PC-9 (cell line): ENCODE data around the gene SLC6A20. TPM values are rescaled to one million over a fixed set of nuclear protein-coding genes. Genes with fewer than 3 reads are reported as not detected.

ENCODE experiments used
- BruUV-seq: library from RNA; stranded (reverse); fragments of 400-500 nt; replicated peaks from 2 replicates; lab custom pipeline; 2021; lab: Mats Ljungman, UMichigan
- CTCF ChIA-PET: fragments of 300-600 bp; sonication (Branson Sonifier 250); formaldehyde crosslinking; loops from one replicate; lab custom pipeline; 2022; ENCODE audit warnings: antibody characterized with exemption; lab: Charles Lee
- POLR2A ChIA-PET: fragments of 300-600 bp; sonication (Branson Sonifier 250); formaldehyde crosslinking; loops from one replicate; lab custom pipeline; 2022; ENCODE audit warnings: antibody characterized with exemption; ENCODE audit not compliant: unreplicated experiment; lab: Charles Lee
- DNase-seq, 2 experiments: peaks; one replicate each; pipeline versions ENCODE4 v3.0.0 to v3.0.0-alpha.2; 2015 to 2022; ENCODE audit warnings: mixed read lengths in 1 of 2
- H2AFZ ChIP-seq: fragments of 200-600 bp; sonication (generic); 2 replicates; pipeline ENCODE4 v1.8.1; 2017; ENCODE audit warnings: antibody characterized with exemption
- H3F3A ChIP-seq: fragments of 200-600 bp; sonication (generic); 2 replicates; pipeline ENCODE4 v1.8.1; 2017; ENCODE audit warnings: antibody characterized with exemption, mild to moderate bottlenecking, low read depth; ENCODE audit not compliant: insufficient read depth
- H3K27ac ChIP-seq: fragments of 200-600 bp; sonication (generic); 2 replicates; pipeline ENCODE4 v1.6.1; 2016; ENCODE audit warnings: mixed run types
- H3K27me3 ChIP-seq: fragments of 200-600 bp; sonication (generic); 2 replicates; pipeline ENCODE4 v1.6.1; 2016; ENCODE audit warnings: low read depth, mixed run types; ENCODE audit not compliant: insufficient read depth
- H3K36me3 ChIP-seq: fragments of 200-600 bp; sonication (generic); 2 replicates; pipeline ENCODE4 v1.6.1; 2016; ENCODE audit warnings: low read depth, mixed run types
- H3K4me1 ChIP-seq: fragments of 200-600 bp; sonication (generic); replicated peaks from 2 replicates; pipeline ENCODE4 v1.6.1; 2016; ENCODE audit warnings: mixed run types; ENCODE audit not compliant: insufficient read depth
- H3K4me2 ChIP-seq: fragments of 200-600 bp; sonication (generic); 2 replicates; pipeline ENCODE4 v1.6.1; 2017; ENCODE audit warnings: mixed run types
- H3K4me3 ChIP-seq: fragments of 200-600 bp; sonication (generic); 2 replicates; pipeline ENCODE4 v1.6.1; 2016; ENCODE audit warnings: mixed run types
- H3K79me2 ChIP-seq: fragments of 200-600 bp; sonication (generic); 2 replicates; pipeline ENCODE4 v1.6.1; 2017; ENCODE audit warnings: low read depth, mixed run types
- H3K9me2 ChIP-seq: fragments of 200-600 bp; sonication (generic); 2 replicates; pipeline ENCODE4 v1.8.1; 2017; ENCODE audit warnings: mild to moderate bottlenecking; ENCODE audit not compliant: insufficient read depth
- H3K9me3 ChIP-seq: fragments of 200-600 bp; sonication (generic); 2 replicates; pipeline ENCODE4 v1.8.1; 2016; ENCODE audit warnings: low read depth; ENCODE audit not compliant: insufficient read depth
- H4K20me1 ChIP-seq: fragments of 200-600 bp; sonication (generic); 2 replicates; pipeline ENCODE4 v1.8.1; 2017; ENCODE audit not compliant: insufficient read depth
- EZH2 ChIP-seq: fragments of 200-600 bp; sonication (generic); IDR thresholded peaks from 2 replicates; pipeline ENCODE4 v1.8.0; 2017; ENCODE audit warnings: antibody characterized with exemption, low read depth
- intact Hi-C: fragments of 100-400 bp; cut with micrococcal nuclease; formaldehyde crosslinking; loops from one replicate; pipeline ENCODE4 v1.10.0; 2022; ENCODE audit not compliant: unreplicated experiment
- total RNA-seq: library from RNA; stranded (reverse); gene quantifications from 2 replicates; pipeline ENCODE4 v1.2.3, GENCODE V29; 2021
- TF ChIP-seq, protein P1 (sequence below): fragments of 200-600 bp; sonication (generic); conservative IDR thresholded peaks from 2 replicates; pipeline ENCODE4 v1.6.1; 2017; ENCODE audit warnings: mixed run types, antibody characterized with exemption, mild to moderate bottlenecking, moderate library complexity

Gene SLC6A20
- total RNA-seq, 1 experiment from 2014 or later, result not detected

DNA sequence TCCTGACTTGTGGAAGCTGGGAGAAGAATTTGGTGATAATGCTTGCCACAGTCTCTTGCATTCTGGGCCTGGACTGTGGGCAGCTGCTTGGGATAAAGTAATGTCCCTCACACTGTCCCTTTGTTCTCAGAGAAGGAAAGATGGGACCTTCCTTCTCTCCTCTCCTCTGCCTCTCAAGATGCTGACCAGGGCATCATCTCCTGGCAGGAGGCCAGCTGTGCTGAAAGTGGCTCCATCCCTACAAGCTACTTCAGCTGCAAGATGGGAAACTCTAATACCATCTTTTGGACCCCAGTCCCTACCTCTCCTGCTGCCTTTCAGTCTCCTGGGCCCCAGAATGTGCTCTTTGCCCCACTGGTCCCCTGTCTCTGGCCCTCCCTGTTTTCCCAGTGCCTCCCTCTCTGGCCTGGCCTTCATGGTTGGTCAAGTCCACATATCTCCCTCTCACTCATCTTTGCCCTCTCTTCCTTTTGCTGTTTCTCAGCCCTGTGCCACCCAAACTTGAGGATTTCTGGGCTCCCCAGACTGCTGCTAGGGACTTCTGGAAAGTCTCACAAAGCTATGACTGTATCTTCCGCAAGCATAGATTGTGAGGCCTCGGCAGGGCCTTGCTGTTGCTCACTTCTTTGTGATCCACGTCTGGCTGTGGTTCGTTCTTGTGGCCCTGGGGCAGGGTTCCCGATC lies 7.1 kb upstream of the SLC6A20 start:
- H4K20me1 ChIP-seq, result no peaks in the 10 kb centered on the region
- no peaks in the 10 kb centered on the region for H3K9me2 ChIP-seq
- intact Hi-C loops, result no loop called here
- no peaks in the 10 kb centered on the region for H3F3A ChIP-seq
- CTCF ChIA-PET, result no interaction called here
- H3K79me2 ChIP-seq, result no peaks in the 10 kb centered on the region
- H3K36me3 ChIP-seq, result no peaks in the 10 kb centered on the region
- POLR2A ChIA-PET, result no interaction called here
- no peak for DNase-seq
- no peak for TF ChIP-seq EZH2
- TF ChIP-seq, protein P1, sequence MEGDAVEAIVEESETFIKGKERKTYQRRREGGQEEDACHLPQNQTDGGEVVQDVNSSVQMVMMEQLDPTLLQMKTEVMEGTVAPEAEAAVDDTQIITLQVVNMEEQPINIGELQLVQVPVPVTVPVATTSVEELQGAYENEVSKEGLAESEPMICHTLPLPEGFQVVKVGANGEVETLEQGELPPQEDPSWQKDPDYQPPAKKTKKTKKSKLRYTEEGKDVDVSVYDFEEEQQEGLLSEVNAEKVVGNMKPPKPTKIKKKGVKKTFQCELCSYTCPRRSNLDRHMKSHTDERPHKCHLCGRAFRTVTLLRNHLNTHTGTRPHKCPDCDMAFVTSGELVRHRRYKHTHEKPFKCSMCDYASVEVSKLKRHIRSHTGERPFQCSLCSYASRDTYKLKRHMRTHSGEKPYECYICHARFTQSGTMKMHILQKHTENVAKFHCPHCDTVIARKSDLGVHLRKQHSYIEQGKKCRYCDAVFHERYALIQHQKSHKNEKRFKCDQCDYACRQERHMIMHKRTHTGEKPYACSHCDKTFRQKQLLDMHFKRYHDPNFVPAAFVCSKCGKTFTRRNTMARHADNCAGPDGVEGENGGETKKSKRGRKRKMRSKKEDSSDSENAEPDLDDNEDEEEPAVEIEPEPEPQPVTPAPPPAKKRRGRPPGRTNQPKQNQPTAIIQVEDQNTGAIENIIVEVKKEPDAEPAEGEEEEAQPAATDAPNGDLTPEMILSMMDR, result no peak
- peaks cover 6% of the 10 kb centered on the region; the same call in 1 of the 2 replicates for H3K9me3 ChIP-seq
- H3K4me1 ChIP-seq, result no peaks in the 10 kb centered on the region
- no peak overlapping the region for H3K4me3 ChIP-seq
- no peak overlapping the region for H2AFZ ChIP-seq
- H3K27me3 ChIP-seq, result no peaks in the 10 kb centered on the region
- H3K27ac ChIP-seq, result no peak overlapping the region
- no TSS peak for BruUV-seq
- H3K4me2 ChIP-seq, result no peak overlapping the region

GRCh38 chr3:45802146-45802545 lies 5.8 kb upstream of the SLC6A20 start:
- Histone ChIP-seq H3K36me3 (no peaks in the 10 kb centered on the region), H3K4me1 (no peaks in the 10 kb centered on the region), H4K20me1 (no peaks in the 10 kb centered on the region), H3K27me3 (no peaks in the 10 kb centered on the region), H3K79me2 (no peaks in the 10 kb centered on the region), H3F3A (no peaks in the 10 kb centered on the region), H3K4me3 (no peak overlapping the region), H3K27ac (no peak overlapping the region), H3K4me2 (no peak overlapping the region), H3K9me2 (no peaks in the 10 kb centered on the region), H3K9me3 (peaks cover 6% of the 10 kb centered on the region; the same call in 1 of the 2 replicates), H2AFZ (no peak overlapping the region)
- no peak for DNase-seq
- intact Hi-C loops, result no loop called here
- ChIA-PET CTCF (no interaction called here), POLR2A (no interaction called here)
- TF ChIP-seq, protein P1, result no peak
- no peak for TF ChIP-seq EZH2
- no TSS peak for BruUV-seq

DNA sequence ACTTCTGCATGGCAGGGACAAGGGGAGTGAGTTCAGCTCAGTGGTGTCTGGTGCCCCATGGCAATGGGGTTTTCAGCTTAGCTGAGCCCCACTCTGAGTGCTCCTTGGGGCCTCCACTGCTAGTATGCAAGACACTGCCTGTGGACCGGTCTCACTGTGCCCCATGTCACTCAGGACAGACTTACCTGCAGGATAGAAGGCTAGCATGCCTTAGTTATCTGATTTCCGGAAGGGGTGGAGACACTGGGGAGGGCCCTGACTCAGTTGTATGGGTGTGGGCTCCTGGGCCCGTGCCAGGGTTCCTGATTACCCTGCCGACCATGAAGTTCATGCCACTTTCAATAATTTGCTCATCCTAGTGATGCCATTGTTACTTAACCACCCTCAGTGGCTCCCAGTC lies 4.3 kb upstream of the SLC6A20 start:
- H3K27ac ChIP-seq, result no peak overlapping the region
- H3K4me1 ChIP-seq, result no peaks in the 10 kb centered on the region
- no peaks in the 10 kb centered on the region for H3K36me3 ChIP-seq
- CTCF ChIA-PET, result no interaction called here
- H2AFZ ChIP-seq, result no peak overlapping the region
- POLR2A ChIA-PET, result no interaction called here
- H3K9me2 ChIP-seq, result no peaks in the 10 kb centered on the region
- BruUV-seq, result no TSS peak
- no peaks in the 10 kb centered on the region for H3F3A ChIP-seq
- H3K4me2 ChIP-seq, result no peak overlapping the region
- peak in 1 of 2 experiments; percentile 19 for DNase-seq
- H3K4me3 ChIP-seq, result no peak overlapping the region
- peaks cover 6% of the 10 kb centered on the region; the same call in 1 of the 2 replicates for H3K9me3 ChIP-seq
- no peaks in the 10 kb centered on the region for H3K27me3 ChIP-seq
- intact Hi-C loops, result no loop called here
- no peak for TF ChIP-seq EZH2
- TF ChIP-seq, protein P1, result no peak
- H3K79me2 ChIP-seq, result no peaks in the 10 kb centered on the region
- no peaks in the 10 kb centered on the region for H4K20me1 ChIP-seq
